ENCODE measurements around the gene SLC26A8.

DNA sequence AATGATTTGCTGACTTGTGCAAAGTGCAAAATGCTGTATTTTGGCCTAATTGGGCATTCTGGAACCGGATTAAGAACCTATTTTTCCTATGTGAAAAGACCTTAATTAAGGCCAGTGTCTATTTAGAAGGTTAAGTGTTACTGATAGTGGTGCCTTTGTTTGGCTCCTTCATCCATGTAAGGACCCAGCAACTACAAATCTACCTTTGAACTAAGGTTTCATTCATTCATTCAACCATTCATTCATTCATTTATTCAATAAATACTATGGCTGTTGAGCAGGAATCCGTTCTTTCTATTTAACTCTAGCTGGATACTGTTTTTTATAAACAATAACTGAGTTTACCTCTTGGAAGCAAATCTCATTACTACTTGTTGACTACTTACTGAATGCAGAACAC, 36.8 kb upstream of the SLC26A8 start:
- TF ChIP-seq, protein P1, sequence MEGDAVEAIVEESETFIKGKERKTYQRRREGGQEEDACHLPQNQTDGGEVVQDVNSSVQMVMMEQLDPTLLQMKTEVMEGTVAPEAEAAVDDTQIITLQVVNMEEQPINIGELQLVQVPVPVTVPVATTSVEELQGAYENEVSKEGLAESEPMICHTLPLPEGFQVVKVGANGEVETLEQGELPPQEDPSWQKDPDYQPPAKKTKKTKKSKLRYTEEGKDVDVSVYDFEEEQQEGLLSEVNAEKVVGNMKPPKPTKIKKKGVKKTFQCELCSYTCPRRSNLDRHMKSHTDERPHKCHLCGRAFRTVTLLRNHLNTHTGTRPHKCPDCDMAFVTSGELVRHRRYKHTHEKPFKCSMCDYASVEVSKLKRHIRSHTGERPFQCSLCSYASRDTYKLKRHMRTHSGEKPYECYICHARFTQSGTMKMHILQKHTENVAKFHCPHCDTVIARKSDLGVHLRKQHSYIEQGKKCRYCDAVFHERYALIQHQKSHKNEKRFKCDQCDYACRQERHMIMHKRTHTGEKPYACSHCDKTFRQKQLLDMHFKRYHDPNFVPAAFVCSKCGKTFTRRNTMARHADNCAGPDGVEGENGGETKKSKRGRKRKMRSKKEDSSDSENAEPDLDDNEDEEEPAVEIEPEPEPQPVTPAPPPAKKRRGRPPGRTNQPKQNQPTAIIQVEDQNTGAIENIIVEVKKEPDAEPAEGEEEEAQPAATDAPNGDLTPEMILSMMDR (IDR thresholded peaks at IDR 0.05; ENCODE audit: insufficient read depth, low read depth, low read length): no peak
- TF ChIP-seq EZH2 (IDR thresholded peaks at IDR 0.05; ENCODE audit: insufficient read depth, low read length): no peak
